Large intestine (tissue), 3 donors: ENCODE data around the gene INSC. TPM values are rescaled to one million over a fixed set of nuclear protein-coding genes. Genes with fewer than 3 reads are reported as not detected.
A peak's percentile ranks its signal among the peaks of the same experiment; 100 is the strongest.

Experiments used
- DNase-seq, 2 donors: peaks; one replicate each; pipeline versions ENCODE4 v3.0.0 to v3.0.0-alpha.2; 2013
- H3K27ac ChIP-seq: one replicate; pipeline ENCODE4 v1.5.1; 2013; ENCODE audit warnings: low read length
- H3K27me3 ChIP-seq: 2 replicates; pipeline ENCODE4 v1.6.1; 2013; ENCODE audit warnings: low read length; ENCODE audit not compliant: control insufficient read depth, insufficient read depth
- H3K36me3 ChIP-seq: 2 replicates; pipeline ENCODE4 v1.6.1; 2013; ENCODE audit warnings: low read length; ENCODE audit not compliant: control insufficient read depth, insufficient read depth
- H3K4me1 ChIP-seq: one replicate; pipeline ENCODE4 v1.6.1; 2013; ENCODE audit warnings: low read length; ENCODE audit not compliant: control insufficient read depth, insufficient read depth
- H3K4me3 ChIP-seq: one replicate; pipeline ENCODE4 v1.5.1; 2013; ENCODE audit warnings: low read length
- H3K9me3 ChIP-seq: one replicate; pipeline ENCODE4 v1.6.1; 2013; ENCODE audit warnings: mild to moderate bottlenecking, low read depth, low read length, moderate library complexity; ENCODE audit not compliant: control insufficient read depth
- WGBS: methylation state at CpG from one replicate; pipeline ENCODE4 v1.1.5; 2013; ENCODE audit warnings: low lambda C conversion rate; ENCODE audit not compliant: insufficient coverage; 5-methylcytosine and 5-hydroxymethylcytosine counted together
- polyA plus RNA-seq: library from polyadenylated mRNA; unstranded; fragments of 120-200 nt; gene quantifications from one replicate; pipeline ENCODE4 v1.2.1, GENCODE V29; 2013

Gene INSC
- polyA plus RNA-seq, 1 donor, result 7.2 TPM

- Histone ChIP-seq H3K36me3 (no peaks in the 10 kb centered on the region), H3K4me3 (no peak overlapping the region), H3K27ac (no peak overlapping the region), H3K4me1 (peaks cover 7% of the 10 kb centered on the region), H3K9me3 (no peaks in the 10 kb centered on the region), H3K27me3 (no peaks in the 10 kb centered on the region)
- DNase-seq, result no peak
- WGBS, result no CpG with 5 or more reads among the region's 3 CpGs
Measured at GRCh38 chr11:15146271-15147003, 31.7 kb downstream of the INSC start.

- Histone ChIP-seq H3K27me3 (no peaks in the 10 kb centered on the region), H3K4me1 (peaks cover 7% of the 10 kb centered on the region), H3K36me3 (no peaks in the 10 kb centered on the region), H3K27ac (no peak overlapping the region), H3K4me3 (no peak overlapping the region), H3K9me3 (no peaks in the 10 kb centered on the region)
- DNase-seq, result no peak
- no CpG with 5 or more reads among the region's 4 CpGs for WGBS
Measured at GRCh38 chr11:15148169-15148568, 33.4 kb downstream of the INSC start.

- no CpG with 5 or more reads among the region's 10 CpGs for WGBS
- Histone ChIP-seq H3K36me3 (no peaks in the 10 kb centered on the region), H3K9me3 (no peaks in the 10 kb centered on the region), H3K27ac (no peak overlapping the region), H3K27me3 (no peaks in the 10 kb centered on the region), H3K4me1 (peaks cover 7% of the 10 kb centered on the region), H3K4me3 (no peak overlapping the region)
- no peak for DNase-seq
Measured at GRCh38 chr11:15149050-15149449, 34.3 kb downstream of the INSC start.

- Histone ChIP-seq H3K27ac (no peak overlapping the region), H3K4me3 (no peak overlapping the region), H3K9me3 (no peaks in the 10 kb centered on the region), H3K27me3 (no peaks in the 10 kb centered on the region), H3K36me3 (no peaks in the 10 kb centered on the region), H3K4me1 (peaks cover 3% of the 10 kb centered on the region)
- WGBS, result no CpG with 5 or more reads among the region's 1 CpG
- no peak for DNase-seq
Measured at GRCh38 chr11:15150507-15150906, 35.8 kb downstream of the INSC start.

GRCh38 chr11:15153231-15153630 lies 38.5 kb downstream of the INSC start:
- DNase-seq, result no peak
- no peak overlapping the region for H3K27ac ChIP-seq

GRCh38 chr11:15157181-15157580 lies 42.5 kb downstream of the INSC start:
- no peak overlapping the region for H3K27ac ChIP-seq
- H3K36me3 ChIP-seq, result no peaks in the 10 kb centered on the region

More at GRCh38 chr11:15153231-15153630, 38.5 kb downstream of the INSC start:
- H3K27me3 ChIP-seq, result no peaks in the 10 kb centered on the region
- no peaks in the 10 kb centered on the region for H3K36me3 ChIP-seq
- H3K9me3 ChIP-seq, result no peaks in the 10 kb centered on the region
- H3K4me1 ChIP-seq, result no peaks in the 10 kb centered on the region
- H3K4me3 ChIP-seq, result no peak overlapping the region

GRCh38 chr11:15157606-15158137 lies 42.9 kb downstream of the INSC start:
- 56% methylated on average over 2 of the region's 6 CpGs for WGBS
- Histone ChIP-seq H3K27me3 (no peaks in the 10 kb centered on the region), H3K4me1 (no peaks in the 10 kb centered on the region), H3K27ac (no peak overlapping the region), H3K36me3 (no peaks in the 10 kb centered on the region), H3K4me3 (no peak overlapping the region), H3K9me3 (no peaks in the 10 kb centered on the region)
- DNase-seq, result no peak

More at GRCh38 chr11:15157181-15157580, 42.5 kb downstream of the INSC start:
- H3K4me1 ChIP-seq, result no peaks in the 10 kb centered on the region
- H3K9me3 ChIP-seq, result no peaks in the 10 kb centered on the region
- no CpG with 5 or more reads among the region's 3 CpGs for WGBS
- no peak for DNase-seq
- no peak overlapping the region for H3K4me3 ChIP-seq
- H3K27me3 ChIP-seq, result no peaks in the 10 kb centered on the region

- Histone ChIP-seq H3K27me3 (no peaks in the 10 kb centered on the region), H3K27ac (no peak overlapping the region), H3K4me3 (no peak overlapping the region), H3K36me3 (no peaks in the 10 kb centered on the region), H3K9me3 (no peaks in the 10 kb centered on the region), H3K4me1 (no peaks in the 10 kb centered on the region)
- WGBS, result no CpG with 5 or more reads among the region's 3 CpGs
- no peak for DNase-seq
Measured at GRCh38 chr11:15158351-15159015, 43.8 kb downstream of the INSC start.

GRCh38 chr11:15159085-15159484 lies 44.4 kb downstream of the INSC start:
- Histone ChIP-seq H3K4me1 (no peaks in the 10 kb centered on the region), H3K9me3 (no peaks in the 10 kb centered on the region), H3K4me3 (no peak overlapping the region)

GRCh38 chr11:15161790-15162189 lies 47.1 kb downstream of the INSC start:
- Histone ChIP-seq H3K4me3 (no peak overlapping the region), H3K27me3 (no peaks in the 10 kb centered on the region), H3K27ac (no peak overlapping the region), H3K9me3 (no peaks in the 10 kb centered on the region), H3K36me3 (no peaks in the 10 kb centered on the region), H3K4me1 (no peaks in the 10 kb centered on the region)
- DNase-seq, result peak in 1 of 2 donors; percentile 20
- no CpG with 5 or more reads among the region's 1 CpG for WGBS

More at GRCh38 chr11:15159085-15159484, 44.4 kb downstream of the INSC start:
- DNase-seq, result no peak
- no peak overlapping the region for H3K27ac ChIP-seq
- no peaks in the 10 kb centered on the region for H3K27me3 ChIP-seq
- H3K36me3 ChIP-seq, result no peaks in the 10 kb centered on the region
- 0% methylated on average over 1 of the region's 2 CpGs for WGBS
